ENCODE data around the gene REELD1. TPM values are rescaled to one million over a fixed set of nuclear protein-coding genes. Genes with fewer than 3 reads are reported as not detected.

Gene REELD1
- total and polyA plus RNA-seq, 9 of the 15 experiments (the other 6 are each of a cell fraction or from before 2014, with no cell fraction given) = not detected

DNA sequence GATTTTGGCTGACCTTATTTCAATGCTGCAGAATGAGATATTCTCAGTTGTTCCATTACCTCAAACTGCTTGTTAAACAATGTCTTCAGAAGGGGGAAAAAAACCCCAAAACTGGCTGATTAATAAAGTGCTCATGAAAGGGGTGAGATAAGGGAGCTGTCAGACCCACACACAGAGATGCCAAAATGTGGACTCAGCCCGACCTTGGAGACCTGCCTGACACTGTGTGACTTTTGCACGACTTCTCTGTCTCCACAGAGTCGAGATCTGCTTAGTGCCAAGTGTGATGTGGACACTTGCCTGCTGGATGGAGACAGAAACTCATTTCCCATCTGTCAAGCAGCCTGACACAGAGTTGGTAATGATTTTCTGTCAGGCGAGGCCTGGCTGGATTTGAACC is 31.5 kb downstream of the REELD1 start (continued):
- no peak for TF ChIP-seq NUFIP1 (IDR thresholded peaks at IDR 0.05; ENCODE audit: partially characterized antibody)

DNA sequence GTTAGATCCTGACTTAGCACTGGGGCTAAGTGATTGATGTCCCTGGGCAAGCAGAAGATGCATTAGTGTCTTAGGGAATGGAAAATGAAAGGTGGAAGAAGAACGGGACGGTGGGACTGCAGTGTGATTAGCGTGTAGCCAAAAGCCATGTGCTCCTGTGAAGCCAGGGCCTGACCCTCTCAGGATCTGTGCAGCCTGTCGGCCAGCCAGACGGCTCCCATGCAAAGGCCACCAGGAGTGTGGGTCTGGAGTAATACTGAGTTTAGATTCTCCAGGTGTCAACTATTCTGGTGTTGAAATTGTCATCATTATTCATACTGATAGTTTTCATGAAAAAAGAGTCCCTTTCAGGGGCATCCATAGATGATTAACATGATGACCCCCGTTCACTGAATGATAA is 32.0 kb downstream of the REELD1 start:
- BruUV-seq (replicated peaks) = no TSS peak
- TF ChIP-seq POLR3G (IDR thresholded peaks at IDR 0.05; ENCODE audit: extremely low read depth, insufficient read length, insufficient replicate concordance) (no peak), ELF4 (CRISPR knock-in tag; IDR thresholded peaks at IDR 0.05) (no peak), CHD4 (IDR thresholded peaks at IDR 0.05; ENCODE audit: insufficient read depth, insufficient replicate concordance, low read depth, low read length, poor library complexity, severe bottlenecking) (no peak), ZNF282 (CRISPR knock-in tag; IDR thresholded peaks at IDR 0.05) (no peak), NR2F6 (CRISPR knock-in tag; IDR thresholded peaks at IDR 0.05) (no peak), L3MBTL2 (IDR thresholded peaks at IDR 0.05) (no peak), PHF8 (IDR thresholded peaks at IDR 0.05; ENCODE audit: borderline replicate concordance, low read length) (no peak), ZNF212 (CRISPR knock-in tag; IDR thresholded peaks at IDR 0.05) (no peak)
- TF ChIP-seq, protein P1, sequence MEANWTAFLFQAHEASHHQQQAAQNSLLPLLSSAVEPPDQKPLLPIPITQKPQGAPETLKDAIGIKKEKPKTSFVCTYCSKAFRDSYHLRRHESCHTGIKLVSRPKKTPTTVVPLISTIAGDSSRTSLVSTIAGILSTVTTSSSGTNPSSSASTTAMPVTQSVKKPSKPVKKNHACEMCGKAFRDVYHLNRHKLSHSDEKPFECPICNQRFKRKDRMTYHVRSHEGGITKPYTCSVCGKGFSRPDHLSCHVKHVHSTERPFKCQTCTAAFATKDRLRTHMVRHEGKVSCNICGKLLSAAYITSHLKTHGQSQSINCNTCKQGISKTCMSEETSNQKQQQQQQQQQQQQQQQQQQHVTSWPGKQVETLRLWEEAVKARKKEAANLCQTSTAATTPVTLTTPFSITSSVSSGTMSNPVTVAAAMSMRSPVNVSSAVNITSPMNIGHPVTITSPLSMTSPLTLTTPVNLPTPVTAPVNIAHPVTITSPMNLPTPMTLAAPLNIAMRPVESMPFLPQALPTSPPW (CRISPR knock-in tag; IDR thresholded peaks at IDR 0.05) = no peak
- TF ChIP-seq, protein P2, sequence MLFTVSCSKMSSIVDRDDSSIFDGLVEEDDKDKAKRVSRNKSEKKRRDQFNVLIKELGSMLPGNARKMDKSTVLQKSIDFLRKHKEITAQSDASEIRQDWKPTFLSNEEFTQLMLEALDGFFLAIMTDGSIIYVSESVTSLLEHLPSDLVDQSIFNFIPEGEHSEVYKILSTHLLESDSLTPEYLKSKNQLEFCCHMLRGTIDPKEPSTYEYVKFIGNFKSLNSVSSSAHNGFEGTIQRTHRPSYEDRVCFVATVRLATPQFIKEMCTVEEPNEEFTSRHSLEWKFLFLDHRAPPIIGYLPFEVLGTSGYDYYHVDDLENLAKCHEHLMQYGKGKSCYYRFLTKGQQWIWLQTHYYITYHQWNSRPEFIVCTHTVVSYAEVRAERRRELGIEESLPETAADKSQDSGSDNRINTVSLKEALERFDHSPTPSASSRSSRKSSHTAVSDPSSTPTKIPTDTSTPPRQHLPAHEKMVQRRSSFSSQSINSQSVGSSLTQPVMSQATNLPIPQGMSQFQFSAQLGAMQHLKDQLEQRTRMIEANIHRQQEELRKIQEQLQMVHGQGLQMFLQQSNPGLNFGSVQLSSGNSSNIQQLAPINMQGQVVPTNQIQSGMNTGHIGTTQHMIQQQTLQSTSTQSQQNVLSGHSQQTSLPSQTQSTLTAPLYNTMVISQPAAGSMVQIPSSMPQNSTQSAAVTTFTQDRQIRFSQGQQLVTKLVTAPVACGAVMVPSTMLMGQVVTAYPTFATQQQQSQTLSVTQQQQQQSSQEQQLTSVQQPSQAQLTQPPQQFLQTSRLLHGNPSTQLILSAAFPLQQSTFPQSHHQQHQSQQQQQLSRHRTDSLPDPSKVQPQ (CRISPR knock-in tag; IDR thresholded peaks at IDR 0.05; ENCODE audit: borderline replicate concordance) = no peak
- TF ChIP-seq, protein P3, sequence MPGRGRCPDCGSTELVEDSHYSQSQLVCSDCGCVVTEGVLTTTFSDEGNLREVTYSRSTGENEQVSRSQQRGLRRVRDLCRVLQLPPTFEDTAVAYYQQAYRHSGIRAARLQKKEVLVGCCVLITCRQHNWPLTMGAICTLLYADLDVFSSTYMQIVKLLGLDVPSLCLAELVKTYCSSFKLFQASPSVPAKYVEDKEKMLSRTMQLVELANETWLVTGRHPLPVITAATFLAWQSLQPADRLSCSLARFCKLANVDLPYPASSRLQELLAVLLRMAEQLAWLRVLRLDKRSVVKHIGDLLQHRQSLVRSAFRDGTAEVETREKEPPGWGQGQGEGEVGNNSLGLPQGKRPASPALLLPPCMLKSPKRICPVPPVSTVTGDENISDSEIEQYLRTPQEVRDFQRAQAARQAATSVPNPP (IDR thresholded peaks at IDR 0.05; ENCODE audit: borderline replicate concordance, insufficient read depth, insufficient read length) = no peak
- no peak overlapping the region for H3K4me2 ChIP-seq (ENCODE audit: insufficient read depth, low read length)
- ATAC-seq = no peak
- H2AFZ ChIP-seq (ENCODE audit: low read depth, low read length) = no peak overlapping the region
- no peaks in the 10 kb centered on the region for H3K9me3 ChIP-seq (replicated peaks; ENCODE audit: control insufficient read depth, insufficient read depth, low read depth, low read length)
- H3K79me2 ChIP-seq (ENCODE audit: control insufficient read depth, insufficient read depth, low read length) = no peaks in the 10 kb centered on the region
- no peak for FAIRE-seq
- ChIA-PET CTCF (ENCODE audit: low intra/inter-chr PET ratio) (no interaction called here), POLR2A (no interaction called here)
- 2% methylated on average over 5 of the region's 6 CpGs for WGBS (ENCODE audit: insufficient coverage, low coverage, missing lambda C conversion rate)
- no peaks in the 10 kb centered on the region for H3K36me3 ChIP-seq (ENCODE audit: control insufficient read depth, insufficient read depth, low read length)
- in situ Hi-C loops (cut with MboI) = no loop called here
- no peak overlapping the region for H3K9ac ChIP-seq (ENCODE audit: insufficient read depth in 1 of 2, low read depth in 2 of 2, low read length in 2 of 2)
- peaks cover 5% of the 10 kb centered on the region; the same call in 1 of the 2 replicates for H4K20me1 ChIP-seq (replicated peaks; ENCODE audit: control insufficient read depth, insufficient read depth, low read length)
- no peak for DNase-seq (ENCODE audit: extremely low read depth in 1 of 4, low spot score in 3 of 4)
- intact Hi-C loops (cut with micrococcal nuclease) = no loop called here
- peaks cover 0 to 7% of the 10 kb centered on the region in 2 experiments; a peak in 1 of 5 replicates for H3K4me1 ChIP-seq (replicated peaks in 1 of 2; ENCODE audit: control insufficient read depth in 2 of 2, insufficient read depth in 2 of 2, low read length in 2 of 2)
- no peaks in the 10 kb centered on the region for H3K9me1 ChIP-seq (ENCODE audit: control insufficient read depth, insufficient read depth, low read length)
- H3K4me3 ChIP-seq = no peak overlapping the region
- peaks cover 0 to 16% of the 10 kb centered on the region in 2 experiments; a peak in 2 of 5 replicates for H3K27me3 ChIP-seq (ENCODE audit: control insufficient read depth in 2 of 2, insufficient read depth in 2 of 2, low read length in 2 of 2)
- no peak overlapping the region for H3K27ac ChIP-seq (ENCODE audit: extremely low read depth, low read depth, low read length)

Data from K562 (cell line).